Measurements from ENCODE around the gene TGFB1I1.
"Not testable (repeated sequence)": the region's sequence is repeated elsewhere in the genome, so short reads cannot be mapped to it uniquely, and the experiment has no call there.

TGFB1I1 gene

GRCh38 chr16:31436221-31437045 is 35.5 kb upstream of the TGFB1I1 start:
- H3K27ac Mint-ChIP-seq = no peak overlapping the region
- no peaks in the 10 kb centered on the region for H3K9me3 Mint-ChIP-seq
- no peak overlapping the region for H3K4me3 Mint-ChIP-seq
- H3K36me3 Mint-ChIP-seq (ENCODE audit: low read depth) = no peaks in the 10 kb centered on the region
- TF ChIP-seq CTCF (IDR thresholded peaks at IDR 0.05; ENCODE audit: unreplicated experiment in 3 of 3) = no peak
- peaks cover 1% of the 10 kb centered on the region for H3K27me3 Mint-ChIP-seq (ENCODE audit: low read depth)
- peaks cover 16% of the 10 kb centered on the region for H3K4me1 Mint-ChIP-seq

DNA sequence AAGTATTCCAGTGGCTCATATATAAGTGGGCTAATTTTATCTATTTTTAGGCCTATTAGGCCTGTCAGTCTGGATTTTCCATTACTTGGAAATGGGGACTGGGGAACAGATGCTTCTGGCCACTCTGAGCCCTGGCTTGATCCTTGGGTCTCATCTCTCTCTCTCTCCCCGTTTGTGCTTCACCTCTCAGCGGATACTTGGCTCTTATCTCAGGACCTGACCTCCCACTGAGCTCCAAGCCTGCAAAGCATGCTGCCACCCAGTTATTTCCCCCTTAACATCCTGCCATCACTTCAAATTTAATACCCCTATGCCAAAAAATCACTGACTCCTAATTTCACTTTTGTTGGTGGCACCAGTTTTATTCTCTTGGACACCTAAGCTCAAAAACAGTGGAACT is 33.5 kb upstream of the TGFB1I1 start:
- Mint-ChIP-seq H3K36me3 (ENCODE audit: low read depth) (no peaks in the 10 kb centered on the region), H3K4me3 (no peak overlapping the region), H3K27ac (no peak overlapping the region), H3K9me3 (no peaks in the 10 kb centered on the region), H3K27me3 (ENCODE audit: low read depth) (no peaks in the 10 kb centered on the region), H3K4me1 (peaks cover 25% of the 10 kb centered on the region)
- no peak for TF ChIP-seq CTCF (IDR thresholded peaks at IDR 0.05; ENCODE audit: unreplicated experiment in 3 of 3)

GRCh38 chr16:31439023-31439422 is 32.9 kb upstream of the TGFB1I1 start:
- peak overlapping the region in 1 of 3 experiments; percentile 73 for H3K4me3 Mint-ChIP-seq
- H3K27me3 Mint-ChIP-seq (ENCODE audit: low read depth); H3K9me3 Mint-ChIP-seq; H3K36me3 Mint-ChIP-seq (ENCODE audit: low read depth): not testable (repeated sequence)
- H3K4me1 Mint-ChIP-seq = peaks cover 25% of the 10 kb centered on the region
- peak overlapping the region in 1 of 3 experiments; percentile 14 for H3K27ac Mint-ChIP-seq

GRCh38 chr16:31439519-31439918 is 32.4 kb upstream of the TGFB1I1 start:
- peaks cover 25% of the 10 kb centered on the region for H3K4me1 Mint-ChIP-seq

DNA sequence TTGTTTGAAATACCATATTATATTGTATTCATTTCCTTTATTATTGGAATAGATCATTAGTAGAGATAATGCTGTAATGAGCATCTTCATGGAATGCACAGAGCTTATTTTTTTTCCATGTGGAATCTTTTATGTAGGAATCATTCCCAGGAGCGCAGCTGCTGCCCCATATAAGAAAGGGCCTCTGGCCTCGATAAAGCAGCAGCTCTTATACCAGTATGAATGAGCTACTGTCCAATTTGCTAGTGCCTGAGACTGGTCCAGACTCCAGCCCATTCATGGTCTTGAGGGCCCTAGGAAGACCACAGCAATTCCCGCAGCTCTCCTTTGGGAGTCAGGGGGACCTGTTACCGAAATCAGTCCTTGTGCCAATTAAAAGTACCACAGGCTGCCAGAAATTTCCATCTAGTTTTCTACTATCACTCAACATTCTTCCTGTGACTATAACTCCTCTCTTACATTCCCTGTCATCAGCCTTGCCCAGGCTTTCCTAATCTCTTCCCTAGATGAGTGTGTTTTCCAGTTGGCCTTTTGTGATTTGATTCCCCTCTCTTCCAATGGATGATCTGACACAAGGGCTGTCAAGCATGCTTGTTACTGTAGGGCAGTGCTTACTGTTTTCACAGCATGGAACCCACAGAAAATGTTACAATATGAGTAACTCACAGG is 31.3 kb upstream of the TGFB1I1 start:
- Mint-ChIP-seq H3K27ac (peak overlapping the region in 2 of 3 experiments; percentile 1 to 12), H3K4me3 (peak overlapping the region; percentile 2 to 46 (median 37)), H3K36me3 (ENCODE audit: low read depth) (no peaks in the 10 kb centered on the region), H3K4me1 (peaks cover 25% of the 10 kb centered on the region), H3K9me3 (no peaks in the 10 kb centered on the region), H3K27me3 (ENCODE audit: low read depth) (no peaks in the 10 kb centered on the region)
- TF ChIP-seq CTCF (IDR thresholded peaks at IDR 0.05; ENCODE audit: unreplicated experiment in 3 of 3) = no peak

More at GRCh38 chr16:31439519-31439918, 32.4 kb upstream of the TGFB1I1 start:
- Mint-ChIP-seq H3K9me3 (no peaks in the 10 kb centered on the region), H3K27me3 (ENCODE audit: low read depth) (no peaks in the 10 kb centered on the region), H3K27ac (peak overlapping the region in 1 of 3 experiments; percentile 14), H3K4me3 (peak overlapping the region in 1 of 3 experiments; percentile 73), H3K36me3 (ENCODE audit: low read depth) (no peaks in the 10 kb centered on the region)
- no peak for TF ChIP-seq CTCF (IDR thresholded peaks at IDR 0.05; ENCODE audit: unreplicated experiment in 3 of 3)

GRCh38 chr16:31441956-31442355 is 30.0 kb upstream of the TGFB1I1 start:
- Mint-ChIP-seq H3K36me3 (ENCODE audit: low read depth) (no peaks in the 10 kb centered on the region), H3K4me1 (peaks cover 25% of the 10 kb centered on the region), H3K27me3 (ENCODE audit: low read depth) (no peaks in the 10 kb centered on the region), H3K27ac (peak overlapping the region; percentile 65 to 83 (median 80)), H3K9me3 (no peaks in the 10 kb centered on the region), H3K4me3 (peak overlapping the region; percentile 88 to 91 (median 91))
- TF ChIP-seq CTCF (IDR thresholded peaks at IDR 0.05; ENCODE audit: unreplicated experiment in 3 of 3) = no peak

- not testable (repeated sequence) for H3K36me3 Mint-ChIP-seq (ENCODE audit: low read depth); H3K9me3 Mint-ChIP-seq; H3K27me3 Mint-ChIP-seq (ENCODE audit: low read depth); H3K4me3 Mint-ChIP-seq; H3K27ac Mint-ChIP-seq
- H3K4me1 Mint-ChIP-seq = peaks cover 11% of the 10 kb centered on the region
Observed at GRCh38 chr16:31445931-31446330, 26.0 kb upstream of the TGFB1I1 start.

Data from nephron (organoid).